Germinal center (tissue), 1 donor: ENCODE results near the gene CFAP251.
A peak's percentile ranks its signal among the peaks of the same experiment; 100 is the strongest.
"Not testable (repeated sequence)": the region's sequence is repeated elsewhere in the genome, so short reads cannot be mapped to it uniquely, and the experiment has no call there.

Experiments used
- DNase-seq: peaks from one replicate; pipeline ENCODE4 v3.0.0; 2012; ENCODE audit warnings: mixed read lengths, low spot score

The CFAP251 gene

GRCh38 chr12:122028165-122028904 lies 109.9 kb downstream of the CFAP251 start:
- no peak for DNase-seq

GRCh38 chr12:122028905-122029560 lies 110.6 kb downstream of the CFAP251 start:
- peak; percentile 80 for DNase-seq

GRCh38 chr12:122029620-122030423 lies 111.4 kb downstream of the CFAP251 start:
- DNase-seq = no peak

- peak; percentile 36 for DNase-seq
These were observed 112.1 kb downstream of the CFAP251 start for GRCh38 chr12:122030424-122031035.

GRCh38 chr12:122031342-122032216 lies 113.2 kb downstream of the CFAP251 start:
- peak; percentile 48 for DNase-seq

- peak; percentile 63 for DNase-seq
These were observed 114.2 kb downstream of the CFAP251 start for GRCh38 chr12:122032580-122032979.

GRCh38 chr12:122035292-122035691 lies 116.9 kb downstream of the CFAP251 start:
- DNase-seq = no peak

GRCh38 chr12:122036153-122036552 lies 117.8 kb downstream of the CFAP251 start:
- DNase-seq = no peak

- no peak for DNase-seq
These were observed 122.4 kb downstream of the CFAP251 start for GRCh38 chr12:122040579-122041386.

- DNase-seq = not testable (repeated sequence)
These were observed 123.1 kb downstream of the CFAP251 start for GRCh38 chr12:122041458-122041857.

GRCh38 chr12:122042910-122043309 lies 124.5 kb downstream of the CFAP251 start:
- DNase-seq = no peak

- no peak for DNase-seq
These were observed 125.1 kb downstream of the CFAP251 start for GRCh38 chr12:122043476-122043875.

GRCh38 chr12:122045262-122045661 lies 126.9 kb downstream of the CFAP251 start:
- DNase-seq = no peak

- no peak for DNase-seq
These were observed 127.8 kb downstream of the CFAP251 start for GRCh38 chr12:122046145-122046544.

GRCh38 chr12:122048151-122048550 lies 129.8 kb downstream of the CFAP251 start:
- DNase-seq = no peak

- DNase-seq = no peak
These were observed 131.4 kb downstream of the CFAP251 start for GRCh38 chr12:122049827-122050226.

- no peak for DNase-seq
These were observed 132.3 kb downstream of the CFAP251 start for GRCh38 chr12:122050706-122051105.

GRCh38 chr12:122051231-122051876 lies 133.0 kb downstream of the CFAP251 start:
- DNase-seq = no peak

- no peak for DNase-seq
These were observed 133.9 kb downstream of the CFAP251 start for GRCh38 chr12:122052285-122052684.
